Measurements from ENCODE around the gene AARS1.
"Not testable (repeated sequence)": the region's sequence is repeated elsewhere in the genome, so short reads cannot be mapped to it uniquely, and the experiment has no call there.

AARS1 gene

GRCh38 chr16:70226024-70226423 is 63.3 kb downstream of the AARS1 start:
- DNase-seq (ENCODE audit: low read depth in 3 of 3, low spot score in 1 of 3): not testable (repeated sequence)

GRCh38 chr16:70225430-70225829 is 63.9 kb downstream of the AARS1 start:
- not testable (repeated sequence) for DNase-seq (ENCODE audit: low read depth in 3 of 3, low spot score in 1 of 3)

GRCh38 chr16:70224645-70225044 is 64.7 kb downstream of the AARS1 start:
- not testable (repeated sequence) for DNase-seq (ENCODE audit: low read depth in 3 of 3, low spot score in 1 of 3)

- not testable (repeated sequence) for DNase-seq (ENCODE audit: low read depth in 3 of 3, low spot score in 1 of 3)
These were observed 65.3 kb downstream of the AARS1 start for GRCh38 chr16:70223971-70224513.

GRCh38 chr16:70223216-70223615 is 66.1 kb downstream of the AARS1 start:
- DNase-seq (ENCODE audit: low read depth in 3 of 3, low spot score in 1 of 3): not testable (repeated sequence)

GRCh38 chr16:70222574-70222973 is 66.7 kb downstream of the AARS1 start:
- DNase-seq (ENCODE audit: low read depth in 3 of 3, low spot score in 1 of 3): not testable (repeated sequence)

- DNase-seq (ENCODE audit: low read depth in 3 of 3, low spot score in 1 of 3): not testable (repeated sequence)
These were observed 70.7 kb downstream of the AARS1 start for GRCh38 chr16:70218586-70218985.

- not testable (repeated sequence) for DNase-seq (ENCODE audit: low read depth in 3 of 3, low spot score in 1 of 3)
These were observed 82.9 kb downstream of the AARS1 start for GRCh38 chr16:70206382-70206781.

- not testable (repeated sequence) for DNase-seq (ENCODE audit: low read depth in 3 of 3, low spot score in 1 of 3)
These were observed 84.5 kb downstream of the AARS1 start for GRCh38 chr16:70204668-70205405.

GRCh38 chr16:70204010-70204409 is 85.3 kb downstream of the AARS1 start:
- DNase-seq (ENCODE audit: low read depth in 3 of 3, low spot score in 1 of 3): not testable (repeated sequence)

- DNase-seq (ENCODE audit: low read depth in 3 of 3, low spot score in 1 of 3): not testable (repeated sequence)
These were observed 85.8 kb downstream of the AARS1 start for GRCh38 chr16:70203508-70203907.

Measured in stimulated activated CD4-positive, alpha-beta T cell treated with anti-CD3 and anti-CD28 coated beads, TNF-alpha, amount 100 ng/mL, for 1 hour (primary cell).